ENCODE measurements around the gene KNL1.
"Not testable (repeated sequence)": the region's sequence is repeated elsewhere in the genome, so short reads cannot be mapped to it uniquely, and the experiment has no call there.

Gene KNL1, protein sequence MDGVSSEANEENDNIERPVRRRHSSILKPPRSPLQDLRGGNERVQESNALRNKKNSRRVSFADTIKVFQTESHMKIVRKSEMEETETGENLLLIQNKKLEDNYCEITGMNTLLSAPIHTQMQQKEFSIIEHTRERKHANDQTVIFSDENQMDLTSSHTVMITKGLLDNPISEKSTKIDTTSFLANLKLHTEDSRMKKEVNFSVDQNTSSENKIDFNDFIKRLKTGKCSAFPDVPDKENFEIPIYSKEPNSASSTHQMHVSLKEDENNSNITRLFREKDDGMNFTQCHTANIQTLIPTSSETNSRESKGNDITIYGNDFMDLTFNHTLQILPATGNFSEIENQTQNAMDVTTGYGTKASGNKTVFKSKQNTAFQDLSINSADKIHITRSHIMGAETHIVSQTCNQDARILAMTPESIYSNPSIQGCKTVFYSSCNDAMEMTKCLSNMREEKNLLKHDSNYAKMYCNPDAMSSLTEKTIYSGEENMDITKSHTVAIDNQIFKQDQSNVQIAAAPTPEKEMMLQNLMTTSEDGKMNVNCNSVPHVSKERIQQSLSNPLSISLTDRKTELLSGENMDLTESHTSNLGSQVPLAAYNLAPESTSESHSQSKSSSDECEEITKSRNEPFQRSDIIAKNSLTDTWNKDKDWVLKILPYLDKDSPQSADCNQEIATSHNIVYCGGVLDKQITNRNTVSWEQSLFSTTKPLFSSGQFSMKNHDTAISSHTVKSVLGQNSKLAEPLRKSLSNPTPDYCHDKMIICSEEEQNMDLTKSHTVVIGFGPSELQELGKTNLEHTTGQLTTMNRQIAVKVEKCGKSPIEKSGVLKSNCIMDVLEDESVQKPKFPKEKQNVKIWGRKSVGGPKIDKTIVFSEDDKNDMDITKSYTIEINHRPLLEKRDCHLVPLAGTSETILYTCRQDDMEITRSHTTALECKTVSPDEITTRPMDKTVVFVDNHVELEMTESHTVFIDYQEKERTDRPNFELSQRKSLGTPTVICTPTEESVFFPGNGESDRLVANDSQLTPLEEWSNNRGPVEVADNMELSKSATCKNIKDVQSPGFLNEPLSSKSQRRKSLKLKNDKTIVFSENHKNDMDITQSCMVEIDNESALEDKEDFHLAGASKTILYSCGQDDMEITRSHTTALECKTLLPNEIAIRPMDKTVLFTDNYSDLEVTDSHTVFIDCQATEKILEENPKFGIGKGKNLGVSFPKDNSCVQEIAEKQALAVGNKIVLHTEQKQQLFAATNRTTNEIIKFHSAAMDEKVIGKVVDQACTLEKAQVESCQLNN (N-terminal part only)

GRCh38 chr15:40593588-40594428, at the start of gene KNL1:
TSS of gene KNL1 (plus strand) at chr15:40594249. CDS start at chr15:40602932, 8,683 bp downstream.
- DNase-seq = peak; percentile 87

GRCh38 chr15:40545457-40545856, 48.6 kb upstream of the KNL1 start:
- DNase-seq = no peak

- no peak for DNase-seq
These were observed 45.4 kb upstream of the KNL1 start for GRCh38 chr15:40548610-40549009.

DNA sequence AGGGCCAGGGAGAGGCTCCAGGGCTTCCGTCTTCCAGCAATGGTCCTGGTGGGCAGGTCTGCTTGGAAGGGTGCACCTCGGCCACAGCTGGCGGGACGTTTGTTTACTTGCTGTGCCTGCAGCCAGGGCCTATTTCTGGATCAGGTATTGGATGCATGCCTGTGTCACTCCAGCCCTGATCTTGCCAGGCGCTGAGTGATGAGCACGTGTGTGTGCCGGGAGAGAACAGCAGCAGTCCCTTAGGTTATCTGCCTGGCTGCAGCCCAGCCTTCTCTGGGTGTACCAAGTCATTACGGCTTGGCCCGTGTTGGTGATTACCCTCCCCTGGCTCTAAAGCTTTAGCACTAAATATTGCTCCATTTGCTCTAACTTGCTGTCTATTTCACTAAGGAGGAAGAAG, 44.2 kb upstream of the KNL1 start:
- no peak for DNase-seq

- DNase-seq = no peak
These were observed 43.6 kb upstream of the KNL1 start for GRCh38 chr15:40550341-40551037.

DNA sequence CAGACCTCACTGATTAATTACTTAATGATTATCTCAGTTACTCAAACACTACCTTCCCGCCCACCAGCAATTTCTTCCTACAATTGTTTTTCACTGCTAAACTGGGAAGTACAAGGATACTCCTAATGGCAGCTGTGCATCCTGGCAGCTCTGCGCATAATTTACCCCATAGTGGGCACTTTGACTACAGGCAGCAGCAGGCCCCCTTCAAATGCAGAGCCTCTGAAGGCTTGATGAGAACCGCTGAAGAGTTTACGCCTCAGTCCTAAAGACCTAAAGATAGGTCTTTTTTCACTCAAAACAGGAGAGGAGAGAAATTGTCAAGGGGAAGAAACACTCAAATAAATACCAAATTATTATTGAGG, 39.9 kb upstream of the KNL1 start:
- DNase-seq = peak; percentile 64

DNA sequence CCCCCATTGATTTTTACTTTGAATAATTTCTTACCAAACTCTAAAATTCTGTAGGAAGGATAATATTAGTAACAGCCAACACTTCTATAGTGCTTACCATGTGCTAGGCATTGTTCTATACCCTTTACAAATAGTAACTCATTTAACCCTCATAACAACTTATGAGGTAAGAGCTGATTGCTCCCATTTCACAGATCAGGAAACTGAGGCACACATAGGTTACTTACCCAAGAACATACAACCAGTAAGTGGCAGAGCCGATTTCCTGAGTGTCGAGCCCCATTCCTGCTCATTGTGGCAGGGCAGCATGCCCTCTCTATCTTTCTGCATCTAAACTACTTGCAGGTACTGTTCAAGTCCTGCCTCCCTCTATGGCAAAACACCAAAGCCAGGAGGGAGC, 38.2 kb upstream of the KNL1 start:
- no peak for DNase-seq

GRCh38 chr15:40558952-40559742, 34.9 kb upstream of the KNL1 start:
- DNase-seq = no peak

GRCh38 chr15:40562691-40563090, 31.4 kb upstream of the KNL1 start:
- DNase-seq = no peak

DNA sequence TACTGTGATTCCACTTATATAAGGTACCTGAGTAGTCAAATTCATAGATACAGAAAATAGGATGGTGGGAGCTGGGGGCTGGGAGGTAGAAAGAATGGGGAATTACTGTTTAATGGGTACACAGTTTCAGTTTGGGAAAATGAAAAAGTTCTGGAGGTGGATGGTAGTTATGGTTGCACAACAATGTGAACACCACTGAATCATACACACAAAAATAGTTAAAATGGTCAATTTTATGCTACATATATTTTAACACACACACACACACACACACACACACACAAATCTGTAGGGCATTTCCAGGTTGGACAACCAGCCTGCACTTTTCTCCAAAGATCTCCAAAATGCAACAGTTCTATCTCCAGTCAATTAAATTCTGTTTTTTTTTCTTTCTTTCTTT, 30.6 kb upstream of the KNL1 start:
- DNase-seq = no peak

GRCh38 chr15:40564591-40565332, 29.3 kb upstream of the KNL1 start, which contains the start of gene CCDC32:
TSS of gene CCDC32 (minus strand) at chr15:40565042. CDS start at chr15:40563015, 2,027 bp downstream.
- DNase-seq = peak; percentile 96

DNA sequence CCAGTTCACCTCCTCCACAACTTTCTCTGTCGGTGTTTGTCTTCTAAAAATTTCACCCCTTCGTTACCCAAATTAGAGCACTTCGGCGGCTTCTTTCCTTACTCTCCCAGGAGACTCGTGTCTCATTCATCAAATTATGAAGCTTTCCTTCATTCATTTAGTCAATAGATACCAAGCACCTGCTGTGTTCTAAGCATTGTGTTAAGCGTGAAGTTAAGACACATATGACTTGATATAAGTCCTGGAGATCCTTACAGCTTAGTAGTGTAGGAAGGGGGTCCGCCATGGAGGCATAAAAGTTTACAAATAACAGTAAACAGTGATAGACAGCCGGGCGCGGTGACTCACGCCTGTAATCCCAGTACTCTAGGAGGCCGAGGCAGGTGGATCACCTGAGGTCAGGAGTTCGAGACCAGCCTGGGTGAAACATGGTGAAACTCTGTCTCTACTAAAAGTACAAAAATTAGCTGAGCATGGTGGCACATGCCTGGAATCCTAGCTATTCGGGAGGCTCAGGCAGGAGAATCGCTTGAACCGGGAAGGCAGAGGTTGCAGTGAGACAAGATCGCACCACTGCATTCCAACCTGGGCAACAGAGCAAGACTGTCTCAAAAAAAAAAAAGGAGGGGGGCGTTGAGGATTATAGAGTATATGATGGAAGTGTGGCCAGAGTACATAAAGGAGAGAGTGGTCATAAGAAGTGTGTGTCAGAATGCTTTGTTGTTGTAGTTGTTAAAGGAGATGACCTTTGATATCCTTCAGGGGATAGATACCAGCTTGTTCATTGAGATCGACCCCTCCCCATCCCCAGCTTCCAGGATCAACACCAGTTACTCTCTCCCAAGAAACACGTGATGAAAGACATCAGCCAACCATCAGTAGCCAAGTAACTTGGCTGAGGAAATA, 28.5 kb upstream of the KNL1 start:
- peak; percentile 31 for DNase-seq

DNA sequence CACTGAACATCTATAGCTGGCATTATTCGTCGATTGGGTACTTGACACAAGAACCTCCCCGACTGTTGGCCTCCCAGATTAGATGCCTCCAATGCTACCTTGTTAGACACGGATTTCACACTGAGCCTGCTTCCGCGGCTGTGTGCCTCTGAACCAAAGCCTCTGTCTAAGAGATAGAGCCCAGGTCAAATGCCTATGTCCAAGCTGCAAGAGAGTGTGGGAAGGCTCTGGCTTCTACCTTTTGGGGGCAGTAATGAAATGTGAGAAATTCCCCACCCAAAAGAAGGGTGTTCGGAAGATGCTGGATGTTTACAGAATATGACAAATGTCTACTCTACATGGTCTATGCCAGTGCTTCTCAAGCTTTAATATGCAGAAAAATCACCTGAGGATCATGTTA, 26.9 kb upstream of the KNL1 start:
- peak; percentile 11 for DNase-seq

- peak; percentile 87 for DNase-seq
These were observed 24.7 kb upstream of the KNL1 start, which contains the start of gene RPUSD2 for GRCh38 chr15:40569129-40569953. TSS of gene RPUSD2 (plus strand) at chr15:40569299. CDS start at chr15:40569338, 39 bp downstream.

GRCh38 chr15:40575113-40575512, 18.9 kb upstream of the KNL1 start:
- no peak for DNase-seq

DNA sequence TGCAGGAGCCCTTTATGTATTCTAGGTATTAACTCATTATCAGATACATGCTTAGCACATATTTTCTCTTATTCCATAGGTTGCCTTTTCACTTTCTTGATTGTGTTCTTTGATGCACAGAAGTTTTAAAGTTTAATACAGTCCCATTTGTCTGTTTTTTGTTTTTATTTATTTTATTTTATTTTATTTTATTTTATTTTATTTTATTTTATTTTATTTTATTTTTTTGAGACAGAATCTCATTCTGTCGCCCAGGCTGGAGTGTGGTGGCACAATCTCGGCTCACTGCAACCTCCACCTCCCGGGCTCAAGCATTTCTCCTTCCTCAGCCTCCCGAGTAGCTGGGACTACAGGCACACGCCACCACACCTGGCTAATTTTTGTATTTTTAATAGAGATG, 17.1 kb upstream of the KNL1 start:
- DNase-seq = not testable (repeated sequence)

- DNase-seq = no peak
These were observed 15.2 kb upstream of the KNL1 start for GRCh38 chr15:40578892-40579291.

GRCh38 chr15:40581796-40582195, 12.3 kb upstream of the KNL1 start:
- not testable (repeated sequence) for DNase-seq
